ENCODE results near the gene AMBRA1.

AMBRA1 gene

GRCh38 chr11:46471943-46472661, 121.7 kb downstream of the AMBRA1 start:
- no peak for FAIRE-seq

GRCh38 chr11:46469926-46470325, 123.9 kb downstream of the AMBRA1 start:
- no peak for FAIRE-seq

GRCh38 chr11:46465683-46466082, 128.1 kb downstream of the AMBRA1 start:
- FAIRE-seq: no peak

- FAIRE-seq: no peak
Measured at GRCh38 chr11:46463701-46464421, 130.0 kb downstream of the AMBRA1 start.

- no peak for FAIRE-seq
Measured at GRCh38 chr11:46461461-46461927, 132.3 kb downstream of the AMBRA1 start.

GRCh38 chr11:46458491-46458890, 135.3 kb downstream of the AMBRA1 start:
- FAIRE-seq: no peak

- FAIRE-seq: no peak
Measured at GRCh38 chr11:46457659-46458424, 136.0 kb downstream of the AMBRA1 start.

- no peak for FAIRE-seq
Measured at GRCh38 chr11:46457021-46457420, 136.8 kb downstream of the AMBRA1 start.

GRCh38 chr11:46456269-46457001, 137.4 kb downstream of the AMBRA1 start:
- no peak for FAIRE-seq

GRCh38 chr11:46455834-46456233, 138.0 kb downstream of the AMBRA1 start:
- FAIRE-seq: no peak

- no peak for FAIRE-seq
Measured at GRCh38 chr11:46452918-46453517, 140.8 kb downstream of the AMBRA1 start.

- no peak for FAIRE-seq
Measured at GRCh38 chr11:46451759-46452158, 142.1 kb downstream of the AMBRA1 start.

- FAIRE-seq: no peak
Measured at GRCh38 chr11:46450846-46451477, 142.9 kb downstream of the AMBRA1 start.

- FAIRE-seq: no peak
Measured at GRCh38 chr11:46447544-46447943, 146.3 kb downstream of the AMBRA1 start.

GRCh38 chr11:46445920-46446771, 147.7 kb downstream of the AMBRA1 start:
- no peak for FAIRE-seq

GRCh38 chr11:46445192-46445919, 148.5 kb downstream of the AMBRA1 start:
- no peak for FAIRE-seq

GRCh38 chr11:46444305-46444704, 149.5 kb downstream of the AMBRA1 start:
- no peak for FAIRE-seq

GRCh38 chr11:46438211-46438610, 155.6 kb downstream of the AMBRA1 start:
- FAIRE-seq: no peak

GRCh38 chr11:46437122-46437689, 156.6 kb downstream of the AMBRA1 start:
- no peak for FAIRE-seq

GRCh38 chr11:46436113-46436512, 157.7 kb downstream of the AMBRA1 start:
- FAIRE-seq: no peak

Data from G401.6 (cell line).